ENCODE data around the gene HYLS1.

DNA sequence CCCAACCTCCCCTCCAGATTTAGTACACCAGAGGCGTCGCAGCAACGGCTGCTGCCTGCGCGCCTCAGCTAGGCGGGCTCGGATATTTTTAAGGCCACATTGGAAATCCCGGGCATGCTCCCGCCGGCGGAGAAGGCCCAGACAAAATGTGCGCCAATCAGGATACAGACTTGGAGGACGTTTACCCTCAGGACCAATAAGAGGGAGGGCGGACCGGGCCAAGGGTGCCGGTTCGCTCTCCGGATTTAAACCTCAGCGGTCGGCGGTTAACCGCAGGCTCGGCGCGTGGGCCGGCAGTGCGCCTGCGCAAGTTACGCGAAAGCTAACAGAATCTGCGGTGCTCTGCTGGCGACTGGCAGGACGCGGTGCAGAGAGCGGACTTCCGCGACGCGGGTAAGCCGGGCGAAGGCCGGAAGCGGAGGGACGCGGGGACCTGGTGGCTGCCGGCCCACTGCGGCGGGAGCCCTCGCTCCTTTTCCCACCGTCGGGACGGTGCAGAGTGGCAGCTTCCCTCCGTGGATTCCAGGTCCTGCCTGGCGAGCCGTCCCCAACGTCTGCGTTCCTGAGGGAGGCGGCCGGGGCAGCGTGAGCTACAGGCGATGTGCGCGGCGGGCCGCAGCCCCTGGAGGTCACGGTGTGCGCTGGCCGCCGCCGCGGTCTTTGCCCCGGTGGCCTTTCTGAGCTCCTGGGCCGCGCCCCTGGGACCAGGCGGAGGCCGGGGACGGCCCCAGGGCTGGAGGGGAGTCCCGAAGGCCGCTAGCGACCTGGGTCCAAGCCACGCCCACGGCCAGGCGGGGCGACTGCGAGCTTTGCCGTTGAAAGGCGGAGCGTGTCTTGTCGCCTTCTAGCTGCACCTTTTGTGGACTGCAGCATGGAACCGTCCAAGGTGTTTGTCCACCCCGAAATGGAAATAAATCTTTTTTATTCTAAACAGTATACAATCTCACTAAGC lies at the start of gene HYLS1:
- TF ChIP-seq CTCF (conservative IDR thresholded peaks at IDR 0.05): no peak
- no peak for TF ChIP-seq EZH2 (IDR thresholded peaks at IDR 0.05; ENCODE audit: low read depth)
